ENCODE measurements around the gene NBPF3.
"Not testable (repeated sequence)": the region's sequence is repeated elsewhere in the genome, so short reads cannot be mapped to it uniquely, and the experiment has no call there.

The NBPF3 gene

DNA sequence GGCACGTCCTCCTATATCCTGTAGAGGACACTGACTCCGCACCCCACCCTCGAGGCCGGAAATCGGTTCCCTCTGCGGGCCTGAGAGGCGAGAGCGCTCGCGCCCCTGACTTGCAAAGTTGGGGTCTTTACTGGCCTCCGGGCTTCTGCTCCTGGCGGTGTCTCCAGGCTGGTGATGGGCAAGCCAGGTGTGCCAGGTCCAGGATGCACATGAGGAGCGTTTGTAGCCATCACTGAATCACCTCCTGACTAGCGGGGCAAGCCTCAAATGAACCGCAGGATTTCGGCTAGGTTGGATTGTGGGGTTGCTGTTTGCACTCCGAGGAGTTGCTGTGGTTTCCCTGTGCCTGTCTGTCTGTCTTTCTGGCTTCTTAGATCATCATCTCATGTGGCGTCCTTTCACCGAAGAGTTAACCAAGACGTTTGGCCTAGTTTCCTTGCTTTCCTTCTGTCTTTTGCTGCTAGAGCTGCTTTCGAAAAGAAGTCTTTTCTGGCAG, 741 bp downstream of the NBPF3 start:
- not testable (repeated sequence) for H3K36me3 ChIP-seq (ENCODE audit: control insufficient read depth, insufficient read depth, low read length, severe bottlenecking); H3K9me3 ChIP-seq (ENCODE audit: control insufficient read depth, low read length); H3K27me3 ChIP-seq (replicated peaks; ENCODE audit: control insufficient read depth, insufficient read depth, low read length)
- peak; percentile 45 for DNase-seq (ENCODE audit: low read depth)
- H3K9ac ChIP-seq (ENCODE audit: low read length), result peak overlapping the region; percentile 83
- H3K4me3 ChIP-seq (ENCODE audit: low read length), result peak overlapping the region; percentile 90
- peaks cover 16% of the 10 kb centered on the region for H3K4me1 ChIP-seq (ENCODE audit: control insufficient read depth, insufficient read depth, low read length)

DNA sequence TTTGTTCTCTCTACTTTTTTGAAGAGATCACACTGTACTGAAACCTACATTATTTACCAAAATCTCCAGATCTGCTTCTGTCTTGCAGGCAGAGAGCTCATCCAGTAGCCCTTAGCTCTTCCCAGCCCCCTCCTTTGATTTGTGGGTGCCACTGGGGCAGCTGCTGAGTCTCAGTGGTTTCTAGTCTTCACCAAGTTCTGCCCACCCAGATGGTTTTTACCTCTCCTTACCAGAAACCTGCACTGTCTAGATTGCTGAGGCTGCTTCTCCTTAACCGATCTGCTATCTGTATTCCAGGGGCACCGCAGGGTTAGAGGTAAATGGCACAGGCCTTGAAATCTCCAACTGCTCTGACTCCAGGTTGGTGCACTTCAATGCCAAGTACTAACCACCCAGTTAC, 6.7 kb downstream of the NBPF3 start:
- not testable (repeated sequence) for H3K4me3 ChIP-seq (ENCODE audit: low read length); H3K9me3 ChIP-seq (ENCODE audit: control insufficient read depth, low read length); H3K27me3 ChIP-seq (replicated peaks; ENCODE audit: control insufficient read depth, insufficient read depth, low read length); H3K9ac ChIP-seq (ENCODE audit: low read length); DNase-seq (ENCODE audit: low read depth)
- Histone ChIP-seq H3K4me1 (ENCODE audit: control insufficient read depth, insufficient read depth, low read length) (peaks cover 14% of the 10 kb centered on the region), H3K36me3 (ENCODE audit: control insufficient read depth, insufficient read depth, low read length, severe bottlenecking) (peaks cover 16% of the 10 kb centered on the region)

DNA sequence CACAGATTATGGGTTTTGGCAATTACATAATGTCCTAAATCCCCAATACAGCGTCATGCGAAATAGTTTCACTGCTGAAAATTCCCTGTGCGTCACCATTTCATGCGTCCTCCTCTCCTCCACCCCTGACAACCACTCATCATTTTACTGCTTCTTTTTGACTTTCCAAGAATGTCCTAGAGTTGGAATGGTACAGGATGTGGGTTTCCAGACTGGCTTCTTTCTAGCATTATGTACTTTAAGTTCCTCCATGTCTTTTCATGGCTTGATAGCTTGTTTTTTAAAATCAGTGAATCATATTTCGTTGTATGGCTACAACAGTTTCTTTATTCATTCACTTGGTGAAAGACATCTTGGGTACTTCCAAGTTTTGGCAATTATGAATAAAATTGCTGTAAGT, 7.4 kb downstream of the NBPF3 start:
- peak; percentile 57 for DNase-seq (ENCODE audit: low read depth)
- H3K36me3 ChIP-seq (ENCODE audit: control insufficient read depth, insufficient read depth, low read length, severe bottlenecking), result peaks cover 16% of the 10 kb centered on the region
- no peak overlapping the region for H3K4me3 ChIP-seq (ENCODE audit: low read length)
- no peaks in the 10 kb centered on the region for H3K9me3 ChIP-seq (ENCODE audit: control insufficient read depth, low read length)
- no peaks in the 10 kb centered on the region for H3K27me3 ChIP-seq (replicated peaks; ENCODE audit: control insufficient read depth, insufficient read depth, low read length)
- peaks cover 21% of the 10 kb centered on the region for H3K4me1 ChIP-seq (ENCODE audit: control insufficient read depth, insufficient read depth, low read length)
- H3K9ac ChIP-seq (ENCODE audit: low read length), result no peak overlapping the region

DNA sequence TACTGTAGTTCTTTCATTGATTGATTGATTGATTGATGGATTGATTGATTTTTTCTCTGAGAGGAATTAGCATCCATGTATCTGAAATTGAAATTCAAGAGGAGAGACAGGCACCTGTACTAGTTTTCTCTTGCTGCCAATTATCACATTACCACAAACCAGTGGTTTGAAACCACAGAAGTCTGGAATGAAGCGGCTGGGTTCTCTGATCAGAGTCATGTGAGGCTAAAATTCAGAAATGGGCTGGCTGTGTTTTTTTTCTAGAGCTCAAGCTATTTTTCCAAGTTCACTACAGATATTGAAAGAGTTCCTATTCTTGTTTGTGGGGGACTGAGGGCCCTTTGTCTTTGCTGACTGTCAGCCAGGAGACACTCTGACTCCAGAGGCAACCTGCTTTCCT, 10.0 kb downstream of the NBPF3 start:
- no peak overlapping the region for H3K4me3 ChIP-seq (ENCODE audit: low read length)
- peaks cover 15% of the 10 kb centered on the region for H3K36me3 ChIP-seq (ENCODE audit: control insufficient read depth, insufficient read depth, low read length, severe bottlenecking)
- DNase-seq (ENCODE audit: low read depth), result no peak
- H3K27me3 ChIP-seq (replicated peaks; ENCODE audit: control insufficient read depth, insufficient read depth, low read length), result no peaks in the 10 kb centered on the region
- no peak overlapping the region for H3K9ac ChIP-seq (ENCODE audit: low read length)
- no peaks in the 10 kb centered on the region for H3K9me3 ChIP-seq (ENCODE audit: control insufficient read depth, low read length)
- H3K4me1 ChIP-seq (ENCODE audit: control insufficient read depth, insufficient read depth, low read length), result peaks cover 39% of the 10 kb centered on the region

DNA sequence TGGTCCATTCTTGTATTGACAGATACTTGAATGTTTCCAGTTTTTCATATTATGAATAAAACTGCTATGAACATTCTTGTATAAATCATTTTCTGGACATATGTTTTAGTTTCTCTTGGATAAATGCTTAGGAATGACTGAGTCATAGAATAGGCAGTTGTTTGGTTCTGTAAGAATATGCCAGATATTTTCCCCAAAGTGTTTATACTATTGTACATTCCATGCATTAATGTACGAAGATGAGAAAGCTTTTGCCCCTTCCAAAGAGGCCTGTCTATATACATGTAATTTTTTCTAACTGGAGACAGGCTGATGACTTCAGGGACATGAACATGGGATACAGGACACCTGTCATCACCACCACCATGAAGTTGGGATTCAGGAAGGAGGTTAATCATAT, 11.3 kb downstream of the NBPF3 start:
- Histone ChIP-seq H3K36me3 (ENCODE audit: control insufficient read depth, insufficient read depth, low read length, severe bottlenecking) (peaks cover 3% of the 10 kb centered on the region), H3K4me3 (ENCODE audit: low read length) (no peak overlapping the region), H3K9me3 (ENCODE audit: control insufficient read depth, low read length) (no peaks in the 10 kb centered on the region), H3K9ac (ENCODE audit: low read length) (no peak overlapping the region), H3K27me3 (replicated peaks; ENCODE audit: control insufficient read depth, insufficient read depth, low read length) (no peaks in the 10 kb centered on the region), H3K4me1 (ENCODE audit: control insufficient read depth, insufficient read depth, low read length) (peaks cover 39% of the 10 kb centered on the region)
- DNase-seq (ENCODE audit: low read depth), result peak; percentile 88

GRCh38 chr1:21451981-21452411, 12.1 kb downstream of the NBPF3 start:
- H3K27me3 ChIP-seq (replicated peaks; ENCODE audit: control insufficient read depth, insufficient read depth, low read length), result no peaks in the 10 kb centered on the region
- DNase-seq (ENCODE audit: low read depth), result peak; percentile 63
- peaks cover 3% of the 10 kb centered on the region for H3K36me3 ChIP-seq (ENCODE audit: control insufficient read depth, insufficient read depth, low read length, severe bottlenecking)
- peaks cover 39% of the 10 kb centered on the region for H3K4me1 ChIP-seq (ENCODE audit: control insufficient read depth, insufficient read depth, low read length)
- H3K9me3 ChIP-seq (ENCODE audit: control insufficient read depth, low read length), result no peaks in the 10 kb centered on the region
- H3K9ac ChIP-seq (ENCODE audit: low read length), result no peak overlapping the region
- no peak overlapping the region for H3K4me3 ChIP-seq (ENCODE audit: low read length)

- Histone ChIP-seq H3K9ac (ENCODE audit: low read length) (peak overlapping the region; percentile 50), H3K4me1 (ENCODE audit: control insufficient read depth, insufficient read depth, low read length) (peaks cover 39% of the 10 kb centered on the region)
- H3K27me3 ChIP-seq (replicated peaks; ENCODE audit: control insufficient read depth, insufficient read depth, low read length); H3K36me3 ChIP-seq (ENCODE audit: control insufficient read depth, insufficient read depth, low read length, severe bottlenecking); H3K4me3 ChIP-seq (ENCODE audit: low read length); H3K9me3 ChIP-seq (ENCODE audit: control insufficient read depth, low read length): not testable (repeated sequence)
- peak; percentile 84 for DNase-seq (ENCODE audit: low read depth)
Measured at GRCh38 chr1:21453964-21454614, 14.2 kb downstream of the NBPF3 start.

- not testable (repeated sequence) for H3K9ac ChIP-seq (ENCODE audit: low read length); H3K27me3 ChIP-seq (replicated peaks; ENCODE audit: control insufficient read depth, insufficient read depth, low read length); H3K36me3 ChIP-seq (ENCODE audit: control insufficient read depth, insufficient read depth, low read length, severe bottlenecking); H3K4me3 ChIP-seq (ENCODE audit: low read length); DNase-seq (ENCODE audit: low read depth); H3K9me3 ChIP-seq (ENCODE audit: control insufficient read depth, low read length)
- H3K4me1 ChIP-seq (ENCODE audit: control insufficient read depth, insufficient read depth, low read length), result peaks cover 39% of the 10 kb centered on the region
Measured at GRCh38 chr1:21454904-21455303, 15.0 kb downstream of the NBPF3 start.

DNA sequence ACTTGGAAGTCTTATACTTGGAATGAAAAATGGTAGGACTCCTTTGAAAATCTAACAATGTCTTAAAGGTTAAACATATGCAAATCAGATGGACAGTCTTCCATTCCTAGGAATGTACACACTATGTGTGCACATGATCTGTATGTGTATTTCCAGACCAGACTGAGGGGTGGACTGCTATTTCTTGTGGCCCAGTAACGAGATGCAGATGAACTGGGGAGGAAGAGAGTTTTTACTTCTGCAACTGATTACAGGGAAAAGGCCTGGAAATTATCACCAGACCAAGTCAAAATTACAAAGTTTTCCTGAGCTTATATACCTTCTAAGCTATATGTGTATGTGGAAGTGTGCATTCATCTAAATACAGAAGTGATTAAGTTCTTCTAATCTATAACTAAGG, 17.7 kb downstream of the NBPF3 start:
- peak; percentile 15 for DNase-seq (ENCODE audit: low read depth)
- Histone ChIP-seq H3K4me1 (ENCODE audit: control insufficient read depth, insufficient read depth, low read length) (peaks cover 16% of the 10 kb centered on the region), H3K36me3 (ENCODE audit: control insufficient read depth, insufficient read depth, low read length, severe bottlenecking) (no peaks in the 10 kb centered on the region), H3K9me3 (ENCODE audit: control insufficient read depth, low read length) (no peaks in the 10 kb centered on the region), H3K4me3 (ENCODE audit: low read length) (no peak overlapping the region), H3K9ac (ENCODE audit: low read length) (no peak overlapping the region), H3K27me3 (replicated peaks; ENCODE audit: control insufficient read depth, insufficient read depth, low read length) (no peaks in the 10 kb centered on the region)

DNA sequence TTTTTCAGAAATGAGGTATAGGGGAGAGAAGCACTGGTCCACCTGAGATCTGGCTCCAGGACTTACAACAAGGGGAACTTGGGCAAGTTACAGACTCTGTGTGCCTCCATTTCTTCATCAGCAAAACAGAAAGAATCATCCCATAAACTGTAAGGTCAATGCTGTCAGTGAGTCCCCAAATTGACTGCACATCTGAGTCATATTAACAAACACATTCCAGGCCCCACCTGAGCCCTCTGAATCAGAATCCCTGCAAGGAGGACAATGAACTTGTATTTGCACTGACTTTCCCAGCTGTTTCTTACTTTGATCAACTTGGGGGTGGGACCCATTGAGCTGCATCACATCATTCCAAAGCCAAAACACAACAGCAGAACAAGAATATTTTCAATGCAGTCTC, 25.2 kb downstream of the NBPF3 start:
- H3K4me3 ChIP-seq (ENCODE audit: low read length); H3K27me3 ChIP-seq (replicated peaks; ENCODE audit: control insufficient read depth, insufficient read depth, low read length); H3K9me3 ChIP-seq (ENCODE audit: control insufficient read depth, low read length); H3K4me1 ChIP-seq (ENCODE audit: control insufficient read depth, insufficient read depth, low read length); H3K36me3 ChIP-seq (ENCODE audit: control insufficient read depth, insufficient read depth, low read length, severe bottlenecking); H3K9ac ChIP-seq (ENCODE audit: low read length); DNase-seq (ENCODE audit: low read depth): not testable (repeated sequence)

- not testable (repeated sequence) for DNase-seq (ENCODE audit: low read depth); H3K27me3 ChIP-seq (replicated peaks; ENCODE audit: control insufficient read depth, insufficient read depth, low read length); H3K9ac ChIP-seq (ENCODE audit: low read length); H3K4me1 ChIP-seq (ENCODE audit: control insufficient read depth, insufficient read depth, low read length); H3K4me3 ChIP-seq (ENCODE audit: low read length); H3K9me3 ChIP-seq (ENCODE audit: control insufficient read depth, low read length)
- peaks cover 16% of the 10 kb centered on the region for H3K36me3 ChIP-seq (ENCODE audit: control insufficient read depth, insufficient read depth, low read length, severe bottlenecking)
Measured at GRCh38 chr1:21467946-21468345, 28.0 kb downstream of the NBPF3 start.

GRCh38 chr1:21468599-21468998, 28.7 kb downstream of the NBPF3 start:
- no peak for DNase-seq (ENCODE audit: low read depth)
- Histone ChIP-seq H3K36me3 (ENCODE audit: control insufficient read depth, insufficient read depth, low read length, severe bottlenecking) (peaks cover 23% of the 10 kb centered on the region), H3K4me3 (ENCODE audit: low read length) (no peak overlapping the region), H3K9ac (ENCODE audit: low read length) (no peak overlapping the region), H3K4me1 (ENCODE audit: control insufficient read depth, insufficient read depth, low read length) (no peaks in the 10 kb centered on the region), H3K9me3 (ENCODE audit: control insufficient read depth, low read length) (no peaks in the 10 kb centered on the region), H3K27me3 (replicated peaks; ENCODE audit: control insufficient read depth, insufficient read depth, low read length) (no peaks in the 10 kb centered on the region)
